A549 (cell line): ENCODE data around the gene DLG2. TPM values are rescaled to one million over a fixed set of nuclear protein-coding genes. Genes with fewer than 3 reads are reported as not detected.
A peak's percentile ranks its signal among the peaks of the same experiment; 100 is the strongest.

Source experiments
- ATAC-seq, 2 experiments: fragments of 200-7000 bp in 1 of 2; fragments of >200 bp in 1 of 2; cut with Nextera tagmentation in 1 of 2; cut with Tn5 transposase in 1 of 2; 3 replicates each; pipeline versions ENCODE4 v1.8.0 to v1.9.1; 2018 to 2020; ENCODE audit warnings: mild to moderate bottlenecking in 1 of 2, moderate library complexity in 1 of 2
- CTCF ChIA-PET: fragments of 300-600 bp; sonication (Branson Sonifier 250); formaldehyde crosslinking; extraction: SDS; loops from one replicate; lab custom pipeline; 2021; ENCODE audit warnings: antibody characterized with exemption, inconsistent platforms; lab: Yijun Ruan, JAX
- POLR2A ChIA-PET: fragments of 350-600 bp; formaldehyde crosslinking; extraction: SDS; loops from one replicate; lab custom pipeline; 2021; ENCODE audit warnings: antibody characterized with exemption, inconsistent platforms; lab: Yijun Ruan, JAX
- DNase-seq, 2 experiments: peaks; one replicate each; pipeline versions ENCODE4 v3.0.0 to v3.0.0-alpha.2; 2011 to 2016; ENCODE audit warnings: low read depth in 1 of 2, low spot score in 1 of 2
- FAIRE-seq: peaks from 2 replicates; lab custom pipeline; 2011; peaks lifted over from hg19 to GRCh38; lab: Jason Lieb, UNC
- H3K27ac ChIP-seq, 2 experiments: fragments of >200 bp; sonication (Bioruptor Twin); formaldehyde crosslinking; 3 replicates each; pipeline ENCODE4 v1.5.1; 2016 to 2017
- H3K4me1 ChIP-seq: fragments of >200 bp; sonication (Bioruptor Twin); formaldehyde crosslinking; 3 replicates; pipeline ENCODE4 v1.6.1; 2016
- H3K4me2 ChIP-seq: fragments of >200 bp; sonication (Bioruptor Twin); formaldehyde crosslinking; 3 replicates; pipeline ENCODE4 v1.6.1; 2016
- H3K4me3 ChIP-seq: fragments of >200 bp; sonication (Bioruptor Twin); formaldehyde crosslinking; 3 replicates; pipeline ENCODE4 v1.5.1; 2016
- H3K9me3 ChIP-seq: fragments of >200 bp; sonication (Bioruptor Twin); formaldehyde crosslinking; 3 replicates; pipeline ENCODE4 v1.6.1; 2016
- BCL3 ChIP-seq: fragments of >200 bp; sonication (Bioruptor Twin); formaldehyde crosslinking; IDR thresholded peaks from 3 replicates; pipeline ENCODE4 v1.6.1; 2016
- CBX2 ChIP-seq: fragments of 200-600 bp; sonication (generic); IDR thresholded peaks from 2 replicates; pipeline ENCODE4 v1.6.1; 2016; ENCODE audit warnings: low read depth, mild to moderate bottlenecking, borderline replicate concordance
- CBX8 ChIP-seq: fragments of 200-600 bp; sonication (generic); IDR thresholded peaks from 2 replicates; pipeline ENCODE4 v1.6.1; 2016
- CHD2 ChIP-seq: fragments of 150-350 bp; IDR thresholded peaks from 2 replicates; pipeline ENCODE4 v1.6.1; 2014; ENCODE audit warnings: low read length; ENCODE audit not compliant: partially characterized antibody
- CHD4 ChIP-seq: fragments of 200-600 bp; sonication (generic); IDR thresholded peaks from 2 replicates; pipeline ENCODE4 v1.6.1; 2016; ENCODE audit warnings: antibody characterized with exemption, mild to moderate bottlenecking, borderline replicate concordance
- EHMT2 ChIP-seq: fragments of 200-600 bp; sonication (generic); IDR thresholded peaks from 2 replicates; pipeline ENCODE4 v1.6.1; 2016; ENCODE audit warnings: antibody characterized with exemption, low read depth, mild to moderate bottlenecking, moderate library complexity
- FOSL2 ChIP-seq, 2 experiments: fragments of 450-650 bp in 1 of 2; fragments of >200 bp in 1 of 2; sonication (Bioruptor Twin) in 1 of 2; formaldehyde crosslinking; IDR thresholded peaks; 2 replicates each; pipeline versions ENCODE4 v1.5.0 to v1.6.1; 2016 to 2020; ENCODE audit warnings: mild to moderate bottlenecking in 1 of 2, moderate library complexity in 1 of 2
- HOXB13 ChIP-seq: fragments of 250-450 bp; sonication (Bioruptor Pico); IDR thresholded peaks from 2 replicates; pipeline ENCODE4 v1.5.0; 2020; ENCODE audit warnings: low read depth, mild to moderate bottlenecking, moderate library complexity
- JUN ChIP-seq, 2 experiments: fragments of >200 bp; sonication (Bioruptor Twin); formaldehyde crosslinking; IDR thresholded peaks; 2 replicates in 1 of 2; 3 replicates in 1 of 2; pipeline ENCODE4 v1.6.1; 2016 to 2017
- MAX ChIP-seq: IDR thresholded peaks from 2 replicates; pipeline ENCODE4 v1.6.1; 2012
- MYC ChIP-seq: IDR thresholded peaks from 2 replicates; pipeline ENCODE4 v1.6.1; 2012; ENCODE audit warnings: mild to moderate bottlenecking, inconsistent platforms, low read length, improper control_type of control experiment, borderline replicate concordance
- NPAS2 ChIP-seq: fragments of 250-450 bp; sonication (Bioruptor Pico); IDR thresholded peaks from 2 replicates; pipeline ENCODE4 v1.8.0; 2022; ENCODE audit warnings: mild to moderate bottlenecking, moderate library complexity, borderline replicate concordance
- RARB ChIP-seq: fragments of 250-450 bp; sonication (Bioruptor Pico); IDR thresholded peaks from 2 replicates; pipeline ENCODE4 v1.8.0; 2021; ENCODE audit warnings: mild to moderate bottlenecking, moderate library complexity
- RCOR1 ChIP-seq: fragments of 150-350 bp; IDR thresholded peaks from 2 replicates; pipeline ENCODE4 v1.6.1; 2014; ENCODE audit warnings: antibody characterized with exemption, low read length, low read depth
- REST ChIP-seq: fragments of 200-600 bp; sonication (generic); IDR thresholded peaks from 2 replicates; pipeline ENCODE4 v1.6.1; 2016; ENCODE audit warnings: antibody characterized with exemption, mild to moderate bottlenecking, moderate library complexity
- SREBF2 ChIP-seq: fragments of 450-650 bp; IDR thresholded peaks from 2 replicates; pipeline ENCODE4 v1.6.1; 2014; ENCODE audit warnings: mild to moderate bottlenecking, moderate library complexity
- ZNF302 ChIP-seq: fragments of 250-450 bp; sonication (Bioruptor Pico); IDR thresholded peaks from 2 replicates; pipeline ENCODE4 v1.9.0; 2021; ENCODE audit warnings: inconsistent platforms, mild to moderate bottlenecking, moderate library complexity
- WGBS: methylation state at CpG from one replicate; pipeline ENCODE4 v1.1.6; 2017; ENCODE audit errors: missing lambda C conversion rate; 5-methylcytosine and 5-hydroxymethylcytosine counted together
- polyA plus RNA-seq, 4 experiments: library from polyadenylated mRNA; depleted of rRNA in 3 of 4; stranded (reverse); fragments of >200 nt; fragmentation: RNase III in 1 of 4; extraction: RNeasy Plus Mini Kit Qiagen cat#74134 plus additional on column Dnase treatment in 1 of 4; gene quantifications; 2 replicates in 3 of 4; 3 replicates in 1 of 4; pipeline ENCODE4 v1.2.3, GENCODE V29; 2011 to 2017
- TF ChIP-seq, protein P1 (sequence below): fragments of >200 bp; sonication (Bioruptor Twin); formaldehyde crosslinking; IDR thresholded peaks from 3 replicates; pipeline ENCODE4 v1.5.1; 2016

The DLG2 gene
- polyA plus RNA-seq, 2 of the 4 experiments (the other 2 are of a cell fraction) = 0.26 to 0.79 TPM

DNA sequence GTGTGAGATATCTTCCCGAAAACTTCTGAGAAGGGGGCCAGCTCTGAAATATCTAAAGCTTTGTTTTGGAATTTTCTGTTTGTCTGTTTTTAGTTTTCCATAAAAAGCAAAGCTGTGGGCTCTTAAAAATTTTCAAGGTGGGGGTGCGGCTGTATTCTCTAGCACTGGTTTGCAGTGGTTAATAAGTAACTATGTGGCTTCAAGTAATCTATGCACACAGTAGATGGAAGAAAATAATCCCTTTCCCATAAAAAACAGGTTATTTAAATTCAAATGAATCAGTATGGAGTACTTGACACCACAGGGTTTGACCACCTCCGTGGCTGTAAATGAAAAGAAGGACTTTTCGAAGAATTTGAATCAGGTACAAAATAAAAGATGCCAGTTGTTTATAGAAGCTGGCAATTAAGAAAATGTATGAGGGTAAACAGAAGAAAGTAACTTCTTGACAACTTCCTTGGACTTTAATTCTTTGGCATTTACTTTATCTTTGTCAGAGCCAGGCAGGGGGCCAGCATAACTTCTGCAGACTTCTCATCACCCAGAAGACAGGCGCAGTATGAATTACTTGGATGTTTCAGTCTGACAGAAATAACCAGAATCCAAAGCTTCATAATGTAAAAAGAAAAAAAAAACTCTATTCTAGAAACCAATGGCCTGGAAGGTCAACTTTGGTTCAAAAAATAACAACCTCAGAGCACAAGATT is 981.0 kb downstream of the DLG2 start:
- H3K4me2 ChIP-seq = peak overlapping the region; percentile 37; the same call in 2 of the 3 replicates
- DNase-seq (no peak), ATAC-seq (no peak), FAIRE-seq (no peak)
- no peak overlapping the region for H3K27ac ChIP-seq
- no peaks in the 10 kb centered on the region for H3K4me1 ChIP-seq
- ChIA-PET POLR2A (no interaction called here), CTCF (no interaction called here)
- WGBS = 21% methylated on average over 5 of the region's 5 CpGs
- H3K4me3 ChIP-seq = no peak overlapping the region
- no peak for TF ChIP-seq CBX2
- no peak for TF ChIP-seq ZNF302 (CRISPR knock-in tag)
- TF ChIP-seq HOXB13 (CRISPR knock-in tag) = no peak
- TF ChIP-seq BCL3 = no peak
- TF ChIP-seq, protein P1, sequence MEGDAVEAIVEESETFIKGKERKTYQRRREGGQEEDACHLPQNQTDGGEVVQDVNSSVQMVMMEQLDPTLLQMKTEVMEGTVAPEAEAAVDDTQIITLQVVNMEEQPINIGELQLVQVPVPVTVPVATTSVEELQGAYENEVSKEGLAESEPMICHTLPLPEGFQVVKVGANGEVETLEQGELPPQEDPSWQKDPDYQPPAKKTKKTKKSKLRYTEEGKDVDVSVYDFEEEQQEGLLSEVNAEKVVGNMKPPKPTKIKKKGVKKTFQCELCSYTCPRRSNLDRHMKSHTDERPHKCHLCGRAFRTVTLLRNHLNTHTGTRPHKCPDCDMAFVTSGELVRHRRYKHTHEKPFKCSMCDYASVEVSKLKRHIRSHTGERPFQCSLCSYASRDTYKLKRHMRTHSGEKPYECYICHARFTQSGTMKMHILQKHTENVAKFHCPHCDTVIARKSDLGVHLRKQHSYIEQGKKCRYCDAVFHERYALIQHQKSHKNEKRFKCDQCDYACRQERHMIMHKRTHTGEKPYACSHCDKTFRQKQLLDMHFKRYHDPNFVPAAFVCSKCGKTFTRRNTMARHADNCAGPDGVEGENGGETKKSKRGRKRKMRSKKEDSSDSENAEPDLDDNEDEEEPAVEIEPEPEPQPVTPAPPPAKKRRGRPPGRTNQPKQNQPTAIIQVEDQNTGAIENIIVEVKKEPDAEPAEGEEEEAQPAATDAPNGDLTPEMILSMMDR = no peak
- TF ChIP-seq CBX8 = no peak
- no peak for TF ChIP-seq RCOR1
- H3K9me3 ChIP-seq = no peaks in the 10 kb centered on the region

- FAIRE-seq = no peak
Observed at GRCh38 chr11:84642500-84642899, 984.6 kb downstream of the DLG2 start.

More at GRCh38 chr11:84642500-84642899, 984.6 kb downstream of the DLG2 start:
- POLR2A ChIA-PET = no interaction called here
- Histone ChIP-seq H3K27ac (no peak overlapping the region), H3K9me3 (no peaks in the 10 kb centered on the region), H3K4me2 (no peak overlapping the region), H3K4me3 (no peak overlapping the region), H3K4me1 (no peaks in the 10 kb centered on the region)
- CTCF ChIA-PET = no interaction called here
- DNase-seq (no peak), ATAC-seq (no peak)
- TF ChIP-seq JUN (IDR thresholded peaks at IDR 0.05) (no peak), NPAS2 (CRISPR knock-in tag) (no peak), SREBF2 (no peak), MYC (no peak), EHMT2 (no peak), MAX (no peak), REST (no peak), FOSL2 (IDR thresholded peaks at IDR 0.05) (no peak), FOSL2 (CRISPR knock-in tag; IDR thresholded peaks at IDR 0.05) (no peak), CHD4 (no peak), CHD2 (no peak), RARB (no peak)
- TF ChIP-seq, protein P1 = no peak
